A549 (cell line): ENCODE data around the gene PPP1R13L.

Source experiments
- CBX2 ChIP-seq: fragments of 200-600 bp; sonication (generic); IDR thresholded peaks from 2 replicates; pipeline ENCODE4 v1.6.1; 2016; ENCODE audit warnings: low read depth, mild to moderate bottlenecking, borderline replicate concordance
- CEBPB ChIP-seq, 2 experiments: fragments of >200 bp in 1 of 2; sonication (Bioruptor Twin) in 1 of 2; formaldehyde crosslinking in 1 of 2; IDR thresholded peaks; 2 replicates each; pipeline ENCODE4 v1.6.1; 2012 to 2016
- CHD4 ChIP-seq: fragments of 200-600 bp; sonication (generic); IDR thresholded peaks from 2 replicates; pipeline ENCODE4 v1.6.1; 2016; ENCODE audit warnings: antibody characterized with exemption, mild to moderate bottlenecking, borderline replicate concordance
- EP300 ChIP-seq, 2 experiments: fragments of >200 bp; sonication (Bioruptor Twin); formaldehyde crosslinking; IDR thresholded peaks; 2 replicates in 1 of 2; 3 replicates in 1 of 2; pipeline ENCODE4 v1.6.1; 2016 to 2017
- POLR2A ChIP-seq: IDR thresholded peaks from 2 replicates; pipeline ENCODE4 v1.6.1; 2012; ENCODE audit warnings: mild to moderate bottlenecking, low read length
- RFX5 ChIP-seq: fragments of 450-650 bp; IDR thresholded peaks from 2 replicates; pipeline ENCODE4 v1.7.1; 2014; ENCODE audit warnings: antibody characterized with exemption, mild to moderate bottlenecking, moderate library complexity
- TF ChIP-seq, protein P1 (sequence below): fragments of >200 bp; sonication (Bioruptor Twin); formaldehyde crosslinking; IDR thresholded peaks from 3 replicates; pipeline ENCODE4 v1.5.1; 2016
- TF ChIP-seq, protein P2 (sequence below): fragments of 150-350 bp; IDR thresholded peaks from 2 replicates; pipeline ENCODE4 v1.6.1; 2014; ENCODE audit warnings: low read depth, mild to moderate bottlenecking, low read length
- TF ChIP-seq, protein P3 (sequence below): fragments of 200-600 bp; sonication (generic); IDR thresholded peaks from 2 replicates; pipeline ENCODE4 v1.6.1; 2016; ENCODE audit warnings: antibody characterized with exemption, mild to moderate bottlenecking, moderate library complexity

DNA sequence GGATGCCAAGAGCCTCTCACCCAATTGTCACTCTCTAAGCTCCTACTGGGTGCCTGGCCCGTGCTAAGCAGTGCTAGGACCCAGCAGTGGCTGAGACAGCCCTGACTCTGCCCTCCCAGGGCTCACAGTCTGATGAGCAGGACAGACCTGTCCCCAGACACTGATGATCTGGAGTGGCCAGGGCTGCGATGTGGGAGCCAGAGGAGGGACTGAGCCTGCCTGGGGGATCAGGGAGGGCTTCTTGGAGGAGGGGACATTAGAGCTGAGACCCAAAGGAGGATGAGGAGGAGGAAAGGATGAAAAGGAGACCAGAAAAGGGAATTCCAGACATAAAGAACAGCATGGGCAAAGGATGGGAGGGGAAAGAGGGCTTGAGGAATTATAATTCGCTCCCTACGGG, 12.3 kb upstream of the PPP1R13L start:
- TF ChIP-seq CHD4, result no peak
- TF ChIP-seq, protein P1, sequence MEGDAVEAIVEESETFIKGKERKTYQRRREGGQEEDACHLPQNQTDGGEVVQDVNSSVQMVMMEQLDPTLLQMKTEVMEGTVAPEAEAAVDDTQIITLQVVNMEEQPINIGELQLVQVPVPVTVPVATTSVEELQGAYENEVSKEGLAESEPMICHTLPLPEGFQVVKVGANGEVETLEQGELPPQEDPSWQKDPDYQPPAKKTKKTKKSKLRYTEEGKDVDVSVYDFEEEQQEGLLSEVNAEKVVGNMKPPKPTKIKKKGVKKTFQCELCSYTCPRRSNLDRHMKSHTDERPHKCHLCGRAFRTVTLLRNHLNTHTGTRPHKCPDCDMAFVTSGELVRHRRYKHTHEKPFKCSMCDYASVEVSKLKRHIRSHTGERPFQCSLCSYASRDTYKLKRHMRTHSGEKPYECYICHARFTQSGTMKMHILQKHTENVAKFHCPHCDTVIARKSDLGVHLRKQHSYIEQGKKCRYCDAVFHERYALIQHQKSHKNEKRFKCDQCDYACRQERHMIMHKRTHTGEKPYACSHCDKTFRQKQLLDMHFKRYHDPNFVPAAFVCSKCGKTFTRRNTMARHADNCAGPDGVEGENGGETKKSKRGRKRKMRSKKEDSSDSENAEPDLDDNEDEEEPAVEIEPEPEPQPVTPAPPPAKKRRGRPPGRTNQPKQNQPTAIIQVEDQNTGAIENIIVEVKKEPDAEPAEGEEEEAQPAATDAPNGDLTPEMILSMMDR, result no peak
- no peak for TF ChIP-seq RFX5
- TF ChIP-seq EP300 (IDR thresholded peaks at IDR 0.05), result no peak
- TF ChIP-seq CBX2, result no peak
- no peak for TF ChIP-seq CEBPB (IDR thresholded peaks at IDR 0.05)
- no peak for TF ChIP-seq POLR2A
- TF ChIP-seq, protein P2, sequence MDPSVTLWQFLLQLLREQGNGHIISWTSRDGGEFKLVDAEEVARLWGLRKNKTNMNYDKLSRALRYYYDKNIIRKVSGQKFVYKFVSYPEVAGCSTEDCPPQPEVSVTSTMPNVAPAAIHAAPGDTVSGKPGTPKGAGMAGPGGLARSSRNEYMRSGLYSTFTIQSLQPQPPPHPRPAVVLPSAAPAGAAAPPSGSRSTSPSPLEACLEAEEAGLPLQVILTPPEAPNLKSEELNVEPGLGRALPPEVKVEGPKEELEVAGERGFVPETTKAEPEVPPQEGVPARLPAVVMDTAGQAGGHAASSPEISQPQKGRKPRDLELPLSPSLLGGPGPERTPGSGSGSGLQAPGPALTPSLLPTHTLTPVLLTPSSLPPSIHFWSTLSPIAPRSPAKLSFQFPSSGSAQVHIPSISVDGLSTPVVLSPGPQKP, result no peak
- TF ChIP-seq, protein P3, sequence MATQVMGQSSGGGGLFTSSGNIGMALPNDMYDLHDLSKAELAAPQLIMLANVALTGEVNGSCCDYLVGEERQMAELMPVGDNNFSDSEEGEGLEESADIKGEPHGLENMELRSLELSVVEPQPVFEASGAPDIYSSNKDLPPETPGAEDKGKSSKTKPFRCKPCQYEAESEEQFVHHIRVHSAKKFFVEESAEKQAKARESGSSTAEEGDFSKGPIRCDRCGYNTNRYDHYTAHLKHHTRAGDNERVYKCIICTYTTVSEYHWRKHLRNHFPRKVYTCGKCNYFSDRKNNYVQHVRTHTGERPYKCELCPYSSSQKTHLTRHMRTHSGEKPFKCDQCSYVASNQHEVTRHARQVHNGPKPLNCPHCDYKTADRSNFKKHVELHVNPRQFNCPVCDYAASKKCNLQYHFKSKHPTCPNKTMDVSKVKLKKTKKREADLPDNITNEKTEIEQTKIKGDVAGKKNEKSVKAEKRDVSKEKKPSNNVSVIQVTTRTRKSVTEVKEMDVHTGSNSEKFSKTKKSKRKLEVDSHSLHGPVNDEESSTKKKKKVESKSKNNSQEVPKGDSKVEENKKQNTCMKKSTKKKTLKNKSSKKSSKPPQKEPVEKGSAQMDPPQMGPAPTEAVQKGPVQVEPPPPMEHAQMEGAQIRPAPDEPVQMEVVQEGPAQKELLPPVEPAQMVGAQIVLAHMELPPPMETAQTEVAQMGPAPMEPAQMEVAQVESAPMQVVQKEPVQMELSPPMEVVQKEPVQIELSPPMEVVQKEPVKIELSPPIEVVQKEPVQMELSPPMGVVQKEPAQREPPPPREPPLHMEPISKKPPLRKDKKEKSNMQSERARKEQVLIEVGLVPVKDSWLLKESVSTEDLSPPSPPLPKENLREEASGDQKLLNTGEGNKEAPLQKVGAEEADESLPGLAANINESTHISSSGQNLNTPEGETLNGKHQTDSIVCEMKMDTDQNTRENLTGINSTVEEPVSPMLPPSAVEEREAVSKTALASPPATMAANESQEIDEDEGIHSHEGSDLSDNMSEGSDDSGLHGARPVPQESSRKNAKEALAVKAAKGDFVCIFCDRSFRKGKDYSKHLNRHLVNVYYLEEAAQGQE, result no peak
